Measurements from ENCODE around the gene HOXB1. TPM values are rescaled to one million over a fixed set of nuclear protein-coding genes. Genes with fewer than 3 reads are reported as not detected.

Gene HOXB1
- total and polyA plus RNA-seq, 2 of the 8 experiments (the other 6 are each of a cell fraction or from before 2014, with no cell fraction given), result not detected

GRCh38 chr17:48545022-48545375, 14.2 kb upstream of the HOXB1 start, which contains the start of gene HOXB2:
HOXB2 (minus strand) TSS chr17:48545109; CDS start chr17:48544911, 198 bp downstream.
- Histone ChIP-seq H2BK120ac (replicated peaks; ENCODE audit: low read depth, low read length) (no peak within 1 kb of the TSS), H3K4me2 (ENCODE audit: insufficient read depth in 1 of 2, low read depth in 2 of 2, low read length in 2 of 2) (peak within 1 kb of the TSS; percentile 55 to 91), H3K27ac (ENCODE audit: low read depth, low read length) (no peak within 1 kb of the TSS), H3K4me1 (replicated peaks in 1 of 4; ENCODE audit: control insufficient read depth in 3 of 4, insufficient read depth in 4 of 4, low read length in 3 of 4) (peaks cover 7 to 27% (median 12%) of the 10 kb centered on the region in 4 experiments), H3K79me1 (ENCODE audit: low read depth, low read length) (no peaks in the 10 kb centered on the region), H2BK20ac (ENCODE audit: low read length) (no peak within 1 kb of the TSS), H3K56ac (replicated peaks; ENCODE audit: insufficient read length, low read depth, low read length) (no peak within 1 kb of the TSS), H3K23ac (ENCODE audit: insufficient read length) (no peak within 1 kb of the TSS), H3K18ac (ENCODE audit: extremely low read depth, low read length) (0 out of 2 replicates have a peak within 1 kb of the TSS, but pooled peaks have one; percentile 4), H4K91ac (replicated peaks; ENCODE audit: insufficient read length, low read length) (no peak within 1 kb of the TSS), H4K20me1 (replicated peaks in 1 of 2; ENCODE audit: control insufficient read depth in 1 of 2, insufficient read depth in 2 of 2, low read length in 2 of 2) (peaks cover 8 to 15% of the 10 kb centered on the region in 2 experiments), H3K4me3 (ENCODE audit: extremely low read depth in 1 of 4, insufficient read depth in 2 of 4, low read depth in 3 of 4, low read length in 4 of 4) (peak within 1 kb of the TSS in 1 of 4 experiments; percentile 44; a peak in 2 of 8 replicates), H2BK12ac (ENCODE audit: low read depth, low read length) (0 out of 2 replicates have a peak within 1 kb of the TSS, but pooled peaks have one; percentile 33), H3K23me2 (ENCODE audit: low read depth, low read length) (no peaks in the 10 kb centered on the region; the same call in 1 of the 2 replicates), H2BK5ac (ENCODE audit: low read depth, low read length) (no peak within 1 kb of the TSS), H3K36me3 (ENCODE audit: control insufficient read depth in 2 of 4, insufficient read depth in 4 of 4, low read length in 3 of 4) (peaks cover 0 to 3% (median 0%) of the 10 kb centered on the region in 4 experiments; a peak in 1 of 8 replicates), H2AK5ac (ENCODE audit: low read depth, low read length) (no peak within 1 kb of the TSS), H3K9ac (replicated peaks in 1 of 4; ENCODE audit: extremely low read depth in 1 of 4, low read depth in 3 of 4, low read length in 3 of 4) (no peak within 1 kb of the TSS), H4K8ac (ENCODE audit: extremely low read depth, insufficient read depth, low read length) (peak within 1 kb of the TSS; percentile 5; the same call in 1 of the 2 replicates), H3K9me3 (ENCODE audit: insufficient read depth in 2 of 2, low read depth in 1 of 2, low read length in 1 of 2) (no peaks in the 10 kb centered on the region), H3K27me3 (replicated peaks in 1 of 4; ENCODE audit: control insufficient read depth in 3 of 4, extremely low read depth in 1 of 4, insufficient read depth in 3 of 4, low read length in 3 of 4) (peaks cover 90 to 100% (median 97%) of the 10 kb centered on the region in 4 experiments), H4K5ac (ENCODE audit: insufficient read length, low read depth, low read length) (no peak within 1 kb of the TSS), H3K4ac (replicated peaks; ENCODE audit: insufficient read length, low read depth, low read length) (no peak within 1 kb of the TSS), H3K79me2 (ENCODE audit: control insufficient read depth in 1 of 2, insufficient read depth in 2 of 2, low read length in 2 of 2) (no peaks in the 10 kb centered on the region), H3K14ac (ENCODE audit: insufficient read length) (no peak within 1 kb of the TSS), H2AFZ (ENCODE audit: low read length) (no peak within 1 kb of the TSS), H2BK15ac (ENCODE audit: low read length) (no peak within 1 kb of the TSS)
- no peak for FAIRE-seq
- DNase-seq (ENCODE audit: low read depth in 1 of 2, low spot score in 2 of 2), result no peak
- ChIA-PET CTCF (ENCODE audit: partially characterized antibody) (no interaction called here), POLR2A (ENCODE audit: partially characterized antibody) (interaction anchor here (1.0 kb wide), 1 partner anchor 53 kb away, joined by 3 read pairs; no protein-coding TSS in a partner anchor)
- WGBS, 2 experiments (ENCODE audit: extremely low coverage in 1 of 2, insufficient coverage in 1 of 2, insufficient read length in 1 of 2, insufficient replicate concordance in 2 of 2, low coverage in 1 of 2, low lambda C conversion rate in 2 of 2, missing lambda C conversion rate in 1 of 2), result 11% methylated on average over 11 of the region's 12 CpGs; no CpG with 5 or more reads in 1 of the 2 experiments
- no peak for TF ChIP-seq RBBP5 (IDR thresholded peaks at IDR 0.05; ENCODE audit: borderline replicate concordance, low read depth, low read length)
- TF ChIP-seq, protein P1, sequence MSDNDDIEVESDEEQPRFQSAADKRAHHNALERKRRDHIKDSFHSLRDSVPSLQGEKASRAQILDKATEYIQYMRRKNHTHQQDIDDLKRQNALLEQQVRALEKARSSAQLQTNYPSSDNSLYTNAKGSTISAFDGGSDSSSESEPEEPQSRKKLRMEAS (IDR thresholded peaks at IDR 0.05), result no peak
- no peak for TF ChIP-seq YY1 (IDR thresholded peaks at IDR 0.05; ENCODE audit: low read depth, low read length)
- no peak for TF ChIP-seq CBX5 (IDR thresholded peaks at IDR 0.05; ENCODE audit: low read depth, low read length)
- no peak for TF ChIP-seq POLR2A (IDR thresholded peaks at IDR 0.05; ENCODE audit: control extremely low read depth in 1 of 2, low read depth in 2 of 2, low read length in 2 of 2)
- TF ChIP-seq SIN3A (conservative IDR thresholded peaks at IDR 0.05 in 1 of 2, IDR thresholded peaks at IDR 0.05 in 1 of 2; ENCODE audit: low read depth in 1 of 2, low read length in 2 of 2), result no peak
- no peak for TF ChIP-seq KDM4A (IDR thresholded peaks at IDR 0.05; ENCODE audit: low read depth, low read length, severe bottlenecking)
- 0 out of 2 replicates have a peak, but pooled peaks have one; percentile 38 for TF ChIP-seq CHD2 (IDR thresholded peaks at IDR 0.05; ENCODE audit: low read length)
- TF ChIP-seq MAFK (IDR thresholded peaks at IDR 0.05; ENCODE audit: low read depth, low read length), result no peak
- no peak for TF ChIP-seq SIX5 (IDR thresholded peaks at IDR 0.05; ENCODE audit: low read depth, low read length)
- no peak for TF ChIP-seq GTF2F1 (IDR thresholded peaks at IDR 0.05; ENCODE audit: borderline replicate concordance, low read depth, low read length)
- no peak for TF ChIP-seq JUN (IDR thresholded peaks at IDR 0.05; ENCODE audit: low read depth, low read length)
- TF ChIP-seq CBX8 (IDR thresholded peaks at IDR 0.05; ENCODE audit: borderline replicate concordance, low read depth, low read length), result peak; percentile 63; the same call in 1 of the 2 replicates
- no peak for TF ChIP-seq CTBP2 (IDR thresholded peaks at IDR 0.05; ENCODE audit: borderline replicate concordance, insufficient read depth, insufficient read length, low read length)
